HCT116 (cell line): ENCODE results near the gene INPP5D. TPM values are rescaled to one million over a fixed set of nuclear protein-coding genes. Genes with fewer than 3 reads are reported as not detected.

Source experiments
- ATAC-seq: fragments of 200-7000 bp; cut with Tn5 transposase; 2 replicates; pipeline ENCODE4 v1.9.1; 2020; ENCODE audit warnings: mild to moderate bottlenecking, moderate library complexity
- BruUV-seq: library from RNA; stranded (reverse); fragments of 400-500 nt; replicated peaks from 2 replicates; lab custom pipeline; 2021; lab: Mats Ljungman, UMichigan
- CTCF ChIA-PET: fragments of 300-600 bp; sonication (Branson Sonifier 250); formaldehyde crosslinking; loops from one replicate; lab custom pipeline; 2021; ENCODE audit warnings: antibody characterized with exemption; lab: Charles Lee
- POLR2A ChIA-PET: fragments of 300-600, 350-600 bp; sonication (Branson Sonifier 250); formaldehyde crosslinking; loops from one replicate; lab custom pipeline; 2021; ENCODE audit warnings: antibody characterized with exemption; lab: Charles Lee
- RAD21 ChIA-PET, 2 experiments: fragments of 300-600 bp; sonication (Branson Sonifier 250); formaldehyde crosslinking; loops; one replicate each; lab custom pipeline; 2023; ENCODE audit warnings: low total read pairs in 2 of 2; ENCODE audit not compliant: uncharacterized antibody in 2 of 2, unreplicated experiment in 2 of 2, low non-redundant PET in 1 of 2; lab: Charles Lee
- DNase-seq: peaks from one replicate; pipeline ENCODE4 v3.0.0-alpha.2; 2010; ENCODE audit warnings: low read depth, low spot score
- H2AFZ ChIP-seq: fragments of 200-600 bp; shearing (Covaris generic), sonication (generic); 2 replicates; pipeline ENCODE4 v1.6.1; 2017; ENCODE audit warnings: low read depth, mixed run types, mixed read lengths, antibody characterized with exemption, low read length; ENCODE audit not compliant: poor library complexity, severe bottlenecking
- H3K27ac ChIP-seq: 2 replicates; pipeline ENCODE4 v1.5.1; 2012; ENCODE audit warnings: low read depth, low read length
- H3K27me3 ChIP-seq: fragments of 200-600 bp; sonication (generic); 2 replicates; pipeline ENCODE4 v1.6.1; 2016; ENCODE audit warnings: mixed run types, low read length, mixed read lengths; ENCODE audit not compliant: insufficient read depth
- H3K36me3 ChIP-seq, 2 experiments: fragments of 200-500 bp in 1 of 2; fragments of 200-600 bp in 1 of 2; sonication (Bioruptor generic) in 1 of 2; sonication (generic) in 1 of 2; 2 replicates each; pipeline versions ENCODE4 v1.5.1 to v1.6.1; 2014 to 2016; ENCODE audit warnings: low read length in 2 of 2, inconsistent platforms in 1 of 2, mixed read lengths in 1 of 2, mixed run types in 1 of 2; ENCODE audit not compliant: insufficient read depth in 2 of 2, control insufficient read depth in 1 of 2
- H3K4me1 ChIP-seq, 2 experiments: fragments of 200-600 bp in 1 of 2; sonication (generic) in 1 of 2; 2 replicates each; pipeline versions ENCODE4 v1.5.1 to v1.6.1; 2012 to 2017; ENCODE audit warnings: low read length in 2 of 2, inconsistent platforms in 1 of 2, mild to moderate bottlenecking in 1 of 2, mixed read lengths in 1 of 2, mixed run types in 1 of 2, moderate library complexity in 1 of 2; ENCODE audit not compliant: insufficient read depth in 2 of 2, control insufficient read depth in 1 of 2
- H3K4me2 ChIP-seq: fragments of 200-600 bp; sonication (generic); 2 replicates; pipeline ENCODE4 v1.6.1; 2017; ENCODE audit warnings: mixed run types, low read length, mixed read lengths
- H3K4me3 ChIP-seq, 2 experiments: fragments of 200-600 bp in 1 of 2; sonication (generic) in 1 of 2; replicated peaks in 1 of 2; 2 replicates each; pipeline ENCODE4 v1.5.1; 2011 to 2016; ENCODE audit warnings: low read length in 2 of 2, control low read depth in 1 of 2, low read depth in 1 of 2, mild to moderate bottlenecking in 1 of 2, mixed read lengths in 1 of 2, mixed run types in 1 of 2
- H3K79me2 ChIP-seq: fragments of 200-600 bp; sonication (generic); 2 replicates; pipeline ENCODE4 v1.6.1; 2017; ENCODE audit warnings: mild to moderate bottlenecking, mixed run types, low read length, moderate library complexity, mixed read lengths; ENCODE audit not compliant: insufficient read depth
- H3K9ac ChIP-seq: fragments of 200-600 bp; sonication (generic); 2 replicates; pipeline ENCODE4 v1.6.1; 2016; ENCODE audit warnings: low read length, mixed read lengths
- H3K9me2 ChIP-seq: fragments of 200-600 bp; sonication (generic), shearing (Covaris generic); 2 replicates; pipeline ENCODE4 v1.6.1; 2017; ENCODE audit warnings: mixed run types, mild to moderate bottlenecking, moderate library complexity; ENCODE audit not compliant: insufficient read depth
- H3K9me3 ChIP-seq, 2 experiments: fragments of 200-500 bp in 1 of 2; fragments of 200-600 bp in 1 of 2; sonication (Bioruptor generic) in 1 of 2; sonication (generic) in 1 of 2; 2 replicates each; pipeline ENCODE4 v1.6.1; 2014 to 2017; ENCODE audit warnings: low read length in 2 of 2, mixed read lengths in 2 of 2, inconsistent platforms in 1 of 2, low read depth in 1 of 2, mild to moderate bottlenecking in 1 of 2, mixed run types in 1 of 2, moderate library complexity in 1 of 2; ENCODE audit not compliant: control insufficient read depth in 1 of 2, insufficient read depth in 1 of 2
- H4K20me1 ChIP-seq: fragments of 200-600 bp; sonication (generic), shearing (Covaris generic); 2 replicates; pipeline ENCODE4 v1.6.1; 2017; ENCODE audit warnings: mixed run types, mild to moderate bottlenecking, moderate library complexity; ENCODE audit not compliant: insufficient read depth
- CBX3 ChIP-seq: IDR thresholded peaks from 2 replicates; pipeline ENCODE4 v1.6.1; 2012; ENCODE audit warnings: low read depth
- CEBPB ChIP-seq: IDR thresholded peaks from 2 replicates; pipeline ENCODE4 v1.6.1; 2012; ENCODE audit warnings: low read depth
- ELF1 ChIP-seq: IDR thresholded peaks from 2 replicates; pipeline ENCODE4 v1.6.1; 2012; ENCODE audit warnings: low read depth, borderline replicate concordance
- EZH2phosphoT487 ChIP-seq: fragments of 200-600 bp; IDR thresholded peaks from 2 replicates; pipeline ENCODE4 v1.6.1; 2018; ENCODE audit warnings: antibody characterized with exemption, borderline replicate concordance
- FOSL1 ChIP-seq: IDR thresholded peaks from 2 replicates; pipeline ENCODE4 v1.6.1; 2012; ENCODE audit warnings: low read depth
- JUND ChIP-seq: IDR thresholded peaks from 2 replicates; pipeline ENCODE4 v1.6.1; 2012
- POLR2A ChIP-seq: IDR thresholded peaks from 2 replicates; pipeline ENCODE4 v1.7.0; 2011; ENCODE audit warnings: borderline replicate concordance; ENCODE audit not compliant: insufficient read depth, insufficient read length; ENCODE audit errors: extremely low read depth
- POLR2AphosphoS5 ChIP-seq: IDR thresholded peaks from 2 replicates; pipeline ENCODE4 v1.6.1; 2011; ENCODE audit warnings: mild to moderate bottlenecking, low read depth, low read length, moderate library complexity
- RAD21 ChIP-seq: IDR thresholded peaks from 2 replicates; pipeline ENCODE4 v1.6.1; 2012; ENCODE audit warnings: low read depth, mild to moderate bottlenecking
- SIN3A ChIP-seq: IDR thresholded peaks from 2 replicates; pipeline ENCODE4 v1.6.1; 2012; ENCODE audit warnings: low read depth
- SP1 ChIP-seq: IDR thresholded peaks from 2 replicates; pipeline ENCODE4 v1.6.1; 2012; ENCODE audit warnings: low read depth
- SRF ChIP-seq: IDR thresholded peaks from 2 replicates; pipeline ENCODE4 v1.6.1; 2012; ENCODE audit warnings: low read depth
- TCF7L2 ChIP-seq: IDR thresholded peaks from 2 replicates; pipeline ENCODE4 v1.7.0; 2011; ENCODE audit warnings: borderline replicate concordance, inconsistent platforms; ENCODE audit not compliant: insufficient read depth, insufficient read length; ENCODE audit errors: extremely low read depth
- YY1 ChIP-seq: IDR thresholded peaks from 2 replicates; pipeline ENCODE4 v1.6.1; 2011; ENCODE audit warnings: low read length, low read depth, moderate library complexity, mild to moderate bottlenecking; ENCODE audit not compliant: insufficient replicate concordance; ENCODE audit errors: extremely low read depth
- ZFX ChIP-seq: fragments of 450-650 bp; IDR thresholded peaks from 2 replicates; pipeline ENCODE4 v1.6.1; 2017
- ZNF274 ChIP-seq: fragments of 200-500 bp; sonication (Bioruptor generic); IDR thresholded peaks from 2 replicates; pipeline ENCODE4 v1.6.1; 2014; ENCODE audit warnings: mild to moderate bottlenecking, low read depth, low read length, inconsistent platforms
- intact Hi-C: fragments of 100-400 bp; cut with micrococcal nuclease; formaldehyde crosslinking; loops from 2 replicates; pipeline ENCODE4 v1.10.0; 2022
- total RNA-seq: library from RNA; stranded (reverse); gene quantifications from one replicate; pipeline ENCODE4 v1.2.1, GENCODE V29; 2021; ENCODE audit not compliant: unreplicated experiment
- TF ChIP-seq, protein P1 (sequence below), 3 experiments: fragments of 200-600 bp in 1 of 3; sonication (generic) in 1 of 3; IDR thresholded peaks in 2 of 3; conservative IDR thresholded peaks in 1 of 3; 2 replicates each; pipeline ENCODE4 v1.5.1; 2012 to 2017; ENCODE audit warnings: low read depth in 2 of 3, low read length in 2 of 3, antibody characterized with exemption in 1 of 3, borderline replicate concordance in 1 of 3, control low read depth in 1 of 3, mild to moderate bottlenecking in 1 of 3, mixed read lengths in 1 of 3, mixed run types in 1 of 3, moderate library complexity in 1 of 3; ENCODE audit not compliant: insufficient read depth in 1 of 3
- TF ChIP-seq, protein P2 (sequence below): IDR thresholded peaks from 2 replicates; pipeline ENCODE4 v1.6.1; 2012
- TF ChIP-seq, protein P3 (sequence below): IDR thresholded peaks from 2 replicates; pipeline ENCODE4 v1.6.1; 2011; ENCODE audit warnings: mild to moderate bottlenecking, low read length, moderate library complexity; ENCODE audit not compliant: insufficient replicate concordance; ENCODE audit errors: extremely low read depth
- TF ChIP-seq, protein P4 (sequence below): IDR thresholded peaks from 2 replicates; pipeline ENCODE4 v1.6.1; 2012; ENCODE audit warnings: low read depth

INPP5D gene
- total RNA-seq, 1 experiment from 2014 or later = 1.8 TPM

DNA sequence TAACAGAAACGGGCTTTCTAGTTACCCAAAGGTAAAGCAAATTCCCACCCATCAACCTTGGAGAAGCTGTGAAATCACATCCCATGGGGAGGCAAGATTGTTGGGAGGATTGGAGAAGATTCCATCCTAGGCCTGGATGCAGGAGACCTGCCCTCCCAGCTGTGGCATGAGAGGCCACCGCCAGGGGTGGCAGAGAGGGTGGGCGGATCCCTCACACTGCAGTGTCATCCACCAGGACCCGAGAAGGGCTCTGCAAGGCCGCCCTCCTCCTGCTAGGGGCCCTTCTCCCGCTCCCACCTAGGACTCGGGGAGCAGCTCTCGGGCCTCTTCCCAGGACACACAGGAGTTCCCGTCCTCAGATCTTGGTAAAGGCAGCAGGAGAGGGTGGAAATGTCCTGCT is 175.8 kb downstream of the INPP5D start:
- Histone ChIP-seq H3K36me3 (no peaks in the 10 kb centered on the region), H3K79me2 (no peaks in the 10 kb centered on the region), H3K9me3 (no peaks in the 10 kb centered on the region), H4K20me1 (no peaks in the 10 kb centered on the region), H3K9me2 (no peaks in the 10 kb centered on the region), H3K4me1 (no peaks in the 10 kb centered on the region), H3K27me3 (no peaks in the 10 kb centered on the region), H3K9ac (no peak overlapping the region), H3K4me2 (no peak overlapping the region), H2AFZ (no peak overlapping the region), H3K4me3 (no peak overlapping the region), H3K27ac (no peak overlapping the region)
- no peak for TF ChIP-seq SRF
- no peak for TF ChIP-seq FOSL1
- no peak for TF ChIP-seq RAD21
- TF ChIP-seq JUND = no peak
- no peak for TF ChIP-seq TCF7L2
- no peak for TF ChIP-seq POLR2A
- no peak for TF ChIP-seq ELF1
- no peak for TF ChIP-seq CEBPB
- no peak for TF ChIP-seq POLR2AphosphoS5
- TF ChIP-seq, protein P1, sequence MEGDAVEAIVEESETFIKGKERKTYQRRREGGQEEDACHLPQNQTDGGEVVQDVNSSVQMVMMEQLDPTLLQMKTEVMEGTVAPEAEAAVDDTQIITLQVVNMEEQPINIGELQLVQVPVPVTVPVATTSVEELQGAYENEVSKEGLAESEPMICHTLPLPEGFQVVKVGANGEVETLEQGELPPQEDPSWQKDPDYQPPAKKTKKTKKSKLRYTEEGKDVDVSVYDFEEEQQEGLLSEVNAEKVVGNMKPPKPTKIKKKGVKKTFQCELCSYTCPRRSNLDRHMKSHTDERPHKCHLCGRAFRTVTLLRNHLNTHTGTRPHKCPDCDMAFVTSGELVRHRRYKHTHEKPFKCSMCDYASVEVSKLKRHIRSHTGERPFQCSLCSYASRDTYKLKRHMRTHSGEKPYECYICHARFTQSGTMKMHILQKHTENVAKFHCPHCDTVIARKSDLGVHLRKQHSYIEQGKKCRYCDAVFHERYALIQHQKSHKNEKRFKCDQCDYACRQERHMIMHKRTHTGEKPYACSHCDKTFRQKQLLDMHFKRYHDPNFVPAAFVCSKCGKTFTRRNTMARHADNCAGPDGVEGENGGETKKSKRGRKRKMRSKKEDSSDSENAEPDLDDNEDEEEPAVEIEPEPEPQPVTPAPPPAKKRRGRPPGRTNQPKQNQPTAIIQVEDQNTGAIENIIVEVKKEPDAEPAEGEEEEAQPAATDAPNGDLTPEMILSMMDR (IDR thresholded peaks at IDR 0.05 in 2 of 3, conservative IDR thresholded peaks at IDR 0.05 in 1 of 3; ENCODE audit: borderline replicate concordance in 1 of 3, insufficient read depth in 1 of 3, low read depth in 2 of 3, low read length in 2 of 3) = no peak
- TF ChIP-seq ZFX = no peak
- TF ChIP-seq EZH2phosphoT487 = no peak
- TF ChIP-seq CBX3 = no peak
- TF ChIP-seq, protein P2, sequence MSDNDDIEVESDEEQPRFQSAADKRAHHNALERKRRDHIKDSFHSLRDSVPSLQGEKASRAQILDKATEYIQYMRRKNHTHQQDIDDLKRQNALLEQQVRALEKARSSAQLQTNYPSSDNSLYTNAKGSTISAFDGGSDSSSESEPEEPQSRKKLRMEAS = no peak
- TF ChIP-seq, protein P3, sequence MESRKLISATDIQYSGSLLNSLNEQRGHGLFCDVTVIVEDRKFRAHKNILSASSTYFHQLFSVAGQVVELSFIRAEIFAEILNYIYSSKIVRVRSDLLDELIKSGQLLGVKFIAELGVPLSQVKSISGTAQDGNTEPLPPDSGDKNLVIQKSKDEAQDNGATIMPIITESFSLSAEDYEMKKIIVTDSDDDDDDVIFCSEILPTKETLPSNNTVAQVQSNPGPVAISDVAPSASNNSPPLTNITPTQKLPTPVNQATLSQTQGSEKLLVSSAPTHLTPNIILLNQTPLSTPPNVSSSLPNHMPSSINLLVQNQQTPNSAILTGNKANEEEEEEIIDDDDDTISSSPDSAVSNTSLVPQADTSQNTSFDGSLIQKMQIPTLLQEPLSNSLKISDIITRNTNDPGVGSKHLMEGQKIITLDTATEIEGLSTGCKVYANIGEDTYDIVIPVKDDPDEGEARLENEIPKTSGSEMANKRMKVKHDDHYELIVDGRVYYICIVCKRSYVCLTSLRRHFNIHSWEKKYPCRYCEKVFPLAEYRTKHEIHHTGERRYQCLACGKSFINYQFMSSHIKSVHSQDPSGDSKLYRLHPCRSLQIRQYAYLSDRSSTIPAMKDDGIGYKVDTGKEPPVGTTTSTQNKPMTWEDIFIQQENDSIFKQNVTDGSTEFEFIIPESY = no peak
- no peak for TF ChIP-seq ZNF274
- no peak for TF ChIP-seq SP1
- no peak for TF ChIP-seq YY1
- TF ChIP-seq, protein P4, sequence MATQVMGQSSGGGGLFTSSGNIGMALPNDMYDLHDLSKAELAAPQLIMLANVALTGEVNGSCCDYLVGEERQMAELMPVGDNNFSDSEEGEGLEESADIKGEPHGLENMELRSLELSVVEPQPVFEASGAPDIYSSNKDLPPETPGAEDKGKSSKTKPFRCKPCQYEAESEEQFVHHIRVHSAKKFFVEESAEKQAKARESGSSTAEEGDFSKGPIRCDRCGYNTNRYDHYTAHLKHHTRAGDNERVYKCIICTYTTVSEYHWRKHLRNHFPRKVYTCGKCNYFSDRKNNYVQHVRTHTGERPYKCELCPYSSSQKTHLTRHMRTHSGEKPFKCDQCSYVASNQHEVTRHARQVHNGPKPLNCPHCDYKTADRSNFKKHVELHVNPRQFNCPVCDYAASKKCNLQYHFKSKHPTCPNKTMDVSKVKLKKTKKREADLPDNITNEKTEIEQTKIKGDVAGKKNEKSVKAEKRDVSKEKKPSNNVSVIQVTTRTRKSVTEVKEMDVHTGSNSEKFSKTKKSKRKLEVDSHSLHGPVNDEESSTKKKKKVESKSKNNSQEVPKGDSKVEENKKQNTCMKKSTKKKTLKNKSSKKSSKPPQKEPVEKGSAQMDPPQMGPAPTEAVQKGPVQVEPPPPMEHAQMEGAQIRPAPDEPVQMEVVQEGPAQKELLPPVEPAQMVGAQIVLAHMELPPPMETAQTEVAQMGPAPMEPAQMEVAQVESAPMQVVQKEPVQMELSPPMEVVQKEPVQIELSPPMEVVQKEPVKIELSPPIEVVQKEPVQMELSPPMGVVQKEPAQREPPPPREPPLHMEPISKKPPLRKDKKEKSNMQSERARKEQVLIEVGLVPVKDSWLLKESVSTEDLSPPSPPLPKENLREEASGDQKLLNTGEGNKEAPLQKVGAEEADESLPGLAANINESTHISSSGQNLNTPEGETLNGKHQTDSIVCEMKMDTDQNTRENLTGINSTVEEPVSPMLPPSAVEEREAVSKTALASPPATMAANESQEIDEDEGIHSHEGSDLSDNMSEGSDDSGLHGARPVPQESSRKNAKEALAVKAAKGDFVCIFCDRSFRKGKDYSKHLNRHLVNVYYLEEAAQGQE = no peak
- TF ChIP-seq SIN3A = no peak
- ChIA-PET CTCF (interaction anchor here (1.6 kb wide), 1 partner anchor 16 kb away, joined by 3 read pairs; the partner anchor contains the start of gene ATG16L1), RAD21 (no interaction called here), POLR2A (no interaction called here)
- no peak for ATAC-seq
- no peak for DNase-seq
- intact Hi-C loops = no loop called here
- BruUV-seq = no TSS peak
